Keratinocyte (primary cell): ENCODE results near the gene GRSF1. TPM values are rescaled to one million over a fixed set of nuclear protein-coding genes. Genes with fewer than 3 reads are reported as not detected.

ENCODE experiments used
- DNase-seq: peaks from one replicate; pipeline ENCODE4 v3.0.0-alpha.2; 2011; ENCODE audit warnings: low read depth, missing footprints, low spot score
- FAIRE-seq: peaks from 2 replicates; lab custom pipeline; 2011; peaks lifted over from hg19 to GRCh38; lab: Jason Lieb, UNC
- H2AFZ ChIP-seq: 2 replicates; pipeline ENCODE4 v1.6.0; 2012; ENCODE audit warnings: low read length, control low read depth, inconsistent platforms; ENCODE audit not compliant: control insufficient read depth
- H3K27ac ChIP-seq: 2 replicates; pipeline ENCODE4 v1.5.1; 2011; ENCODE audit warnings: low read length; ENCODE audit not compliant: control insufficient read depth, insufficient read depth
- H3K27me3 ChIP-seq: 3 replicates; pipeline ENCODE4 v1.6.0; 2011; ENCODE audit warnings: low read length; ENCODE audit not compliant: control insufficient read depth, insufficient read depth; ENCODE audit errors: extremely low read depth
- H3K36me3 ChIP-seq, 2 experiments: 2 replicates in 1 of 2; 3 replicates in 1 of 2; pipeline ENCODE4 v1.5.1; 2011; ENCODE audit warnings: low read length in 2 of 2, mild to moderate bottlenecking in 1 of 2; ENCODE audit not compliant: control insufficient read depth in 2 of 2, insufficient read depth in 2 of 2; ENCODE audit errors: extremely low read depth in 1 of 2
- H3K4me1 ChIP-seq: 3 replicates; pipeline ENCODE4 v1.5.1; 2011; ENCODE audit warnings: low read length; ENCODE audit not compliant: control insufficient read depth, insufficient read depth; ENCODE audit errors: extremely low read depth
- H3K4me2 ChIP-seq: 3 replicates; pipeline ENCODE4 v1.6.0; 2011; ENCODE audit warnings: low read depth, low read length; ENCODE audit not compliant: control insufficient read depth, insufficient read depth; ENCODE audit errors: extremely low read depth
- H3K4me3 ChIP-seq, 3 experiments: fragments of 200-600 bp in 1 of 3; sonication (generic) in 1 of 3; 2 replicates in 2 of 3; 3 replicates in 1 of 3; pipeline ENCODE4 v1.5.1; 2011 to 2016; ENCODE audit warnings: low read length in 3 of 3, mild to moderate bottlenecking in 3 of 3, control low read depth in 2 of 3, inconsistent platforms in 1 of 3, low read depth in 1 of 3, mixed read lengths in 1 of 3, mixed run types in 1 of 3, moderate library complexity in 1 of 3; ENCODE audit not compliant: control insufficient read depth in 2 of 3, insufficient read depth in 2 of 3; ENCODE audit errors: extremely low read depth in 1 of 3
- H3K79me2 ChIP-seq: 2 replicates; pipeline ENCODE4 v1.6.0; 2012; ENCODE audit warnings: low read length; ENCODE audit not compliant: control insufficient read depth, insufficient read depth
- H3K9ac ChIP-seq: 3 replicates; pipeline ENCODE4 v1.6.0; 2011; ENCODE audit warnings: low read length; ENCODE audit not compliant: control insufficient read depth, insufficient read depth; ENCODE audit errors: extremely low read depth
- H3K9me1 ChIP-seq: 3 replicates; pipeline ENCODE4 v1.6.0; 2011; ENCODE audit warnings: low read length; ENCODE audit not compliant: control insufficient read depth, insufficient read depth; ENCODE audit errors: extremely low read depth
- H3K9me3 ChIP-seq: 2 replicates; pipeline ENCODE4 v1.5.1; 2012; ENCODE audit warnings: low read depth, low read length; ENCODE audit not compliant: control insufficient read depth
- H4K20me1 ChIP-seq: 3 replicates; pipeline ENCODE4 v1.6.0; 2011; ENCODE audit warnings: low read length; ENCODE audit not compliant: control insufficient read depth, insufficient read depth; ENCODE audit errors: extremely low read depth
- EZH2 ChIP-seq: IDR thresholded peaks from one replicate; pipeline ENCODE4 v1.6.1; 2012; ENCODE audit warnings: inconsistent platforms, mild to moderate bottlenecking, low read length, moderate library complexity
- dilution Hi-C: fragments of 300-500 bp; cut with MboI; formaldehyde crosslinking; loops from one replicate; pipeline ENCODE4 v1.7.0; 2020; ENCODE audit warnings: low sequenced_read_pairs; ENCODE audit not compliant: extremely low pct_ligation_motif_present
- polyA plus RNA-seq, 5 experiments: library from polyadenylated mRNA; depleted of rRNA in 3 of 5; stranded (reverse) in 3 of 5; stranded (forward) in 1 of 5; unstranded in 1 of 5; fragments of >200 nt; gene quantifications; 1 replicate in 1 of 5; 2 replicates in 3 of 5; 3 replicates in 1 of 5; pipeline versions ENCODE4 v1.2.1 to v1.2.3, GENCODE V29; 2011 to 2012; ENCODE audit warnings: missing spikeins in 2 of 5, low read depth in 1 of 5, low replicate concordance in 1 of 5
- TF ChIP-seq, protein P1 (sequence below), 3 experiments: IDR thresholded peaks in 1 of 3; conservative IDR thresholded peaks in 1 of 3; optimal IDR thresholded peaks in 1 of 3; 2 replicates in 2 of 3; 3 replicates in 1 of 3; pipeline versions ENCODE3 to v1.5.1; 2011; ENCODE audit warnings: low read length in 3 of 3, mild to moderate bottlenecking in 3 of 3, moderate library complexity in 2 of 3, control low read depth in 1 of 3, inconsistent platforms in 1 of 3; ENCODE audit not compliant: insufficient read depth in 2 of 3; ENCODE audit errors: extremely low read depth in 1 of 3

Gene GRSF1
- polyA plus RNA-seq, 1 donor (not counting 4 experiments of a cell fraction or from before 2014, with no cell fraction given), result 121 TPM

DNA sequence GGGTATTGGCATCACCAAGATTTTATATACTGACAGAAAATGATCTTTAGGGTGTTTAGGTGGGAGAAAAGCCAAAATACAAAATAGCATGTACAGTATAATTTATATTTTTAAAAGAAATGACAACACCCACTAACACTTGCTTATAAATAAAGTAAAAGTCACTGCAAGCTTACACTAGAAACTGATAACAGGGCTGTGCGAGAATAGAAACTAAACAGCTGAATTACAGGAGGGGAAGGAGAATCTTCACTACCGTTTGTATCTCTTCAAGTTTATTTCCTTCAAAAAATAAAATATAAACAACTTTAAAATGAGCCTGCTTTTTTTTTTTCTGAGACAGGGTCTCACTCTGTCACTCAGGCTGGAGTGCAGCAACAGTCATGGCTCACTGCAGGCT lies 22.8 kb downstream of the GRSF1 start:
- Histone ChIP-seq H3K79me2 (no peaks in the 10 kb centered on the region), H3K27me3 (no peaks in the 10 kb centered on the region), H2AFZ (no peak overlapping the region), H3K9ac (no peak overlapping the region), H3K36me3 (peaks cover 6 to 9% of the 10 kb centered on the region in 2 experiments), H3K4me2 (no peak overlapping the region), H3K4me1 (no peaks in the 10 kb centered on the region), H3K9me1 (no peaks in the 10 kb centered on the region), H3K4me3 (no peak overlapping the region), H4K20me1 (no peaks in the 10 kb centered on the region), H3K27ac (no peak overlapping the region), H3K9me3 (no peaks in the 10 kb centered on the region)
- dilution Hi-C loops, result no loop called here
- TF ChIP-seq EZH2, result no peak
- TF ChIP-seq, protein P1, sequence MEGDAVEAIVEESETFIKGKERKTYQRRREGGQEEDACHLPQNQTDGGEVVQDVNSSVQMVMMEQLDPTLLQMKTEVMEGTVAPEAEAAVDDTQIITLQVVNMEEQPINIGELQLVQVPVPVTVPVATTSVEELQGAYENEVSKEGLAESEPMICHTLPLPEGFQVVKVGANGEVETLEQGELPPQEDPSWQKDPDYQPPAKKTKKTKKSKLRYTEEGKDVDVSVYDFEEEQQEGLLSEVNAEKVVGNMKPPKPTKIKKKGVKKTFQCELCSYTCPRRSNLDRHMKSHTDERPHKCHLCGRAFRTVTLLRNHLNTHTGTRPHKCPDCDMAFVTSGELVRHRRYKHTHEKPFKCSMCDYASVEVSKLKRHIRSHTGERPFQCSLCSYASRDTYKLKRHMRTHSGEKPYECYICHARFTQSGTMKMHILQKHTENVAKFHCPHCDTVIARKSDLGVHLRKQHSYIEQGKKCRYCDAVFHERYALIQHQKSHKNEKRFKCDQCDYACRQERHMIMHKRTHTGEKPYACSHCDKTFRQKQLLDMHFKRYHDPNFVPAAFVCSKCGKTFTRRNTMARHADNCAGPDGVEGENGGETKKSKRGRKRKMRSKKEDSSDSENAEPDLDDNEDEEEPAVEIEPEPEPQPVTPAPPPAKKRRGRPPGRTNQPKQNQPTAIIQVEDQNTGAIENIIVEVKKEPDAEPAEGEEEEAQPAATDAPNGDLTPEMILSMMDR (optimal IDR thresholded peaks at IDR 0.05 in 1 of 3, IDR thresholded peaks at IDR 0.05 in 1 of 3, conservative IDR thresholded peaks at IDR 0.05 in 1 of 3; ENCODE audit: extremely low read depth in 1 of 3, insufficient read depth in 2 of 3, low read length in 3 of 3), result no peak
- DNase-seq, result no peak
- no peak for FAIRE-seq

DNA sequence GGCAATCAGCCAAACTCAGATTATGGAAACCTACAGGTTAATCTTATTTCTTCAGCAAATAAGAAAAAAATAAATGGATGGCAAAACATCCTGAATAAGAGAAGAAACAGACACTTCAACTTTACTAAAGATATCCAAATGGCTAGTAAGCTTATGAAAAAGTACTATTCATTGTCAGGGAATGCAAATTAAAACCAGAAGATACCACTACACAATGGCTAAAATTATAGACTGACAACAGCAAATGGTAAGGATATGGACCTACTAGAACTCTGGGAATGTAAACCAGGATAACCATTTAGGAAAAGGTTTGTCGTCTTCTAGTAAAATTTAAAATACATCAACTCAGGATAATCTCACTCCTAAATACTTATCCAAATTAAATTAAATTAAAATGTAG lies 24.3 kb downstream of the GRSF1 start:
- Histone ChIP-seq H3K9ac (no peak overlapping the region), H3K79me2 (no peaks in the 10 kb centered on the region), H3K9me1 (no peaks in the 10 kb centered on the region), H4K20me1 (no peaks in the 10 kb centered on the region), H3K4me1 (no peaks in the 10 kb centered on the region), H2AFZ (no peak overlapping the region), H3K27me3 (no peaks in the 10 kb centered on the region), H3K4me3 (no peak overlapping the region), H3K4me2 (no peak overlapping the region), H3K27ac (no peak overlapping the region), H3K36me3 (peaks cover 4% of the 10 kb centered on the region in 2 experiments), H3K9me3 (no peaks in the 10 kb centered on the region)
- DNase-seq (no peak), FAIRE-seq (no peak)
- dilution Hi-C loops, result no loop called here
- TF ChIP-seq, protein P1 (optimal IDR thresholded peaks at IDR 0.05 in 1 of 3, IDR thresholded peaks at IDR 0.05 in 1 of 3, conservative IDR thresholded peaks at IDR 0.05 in 1 of 3; ENCODE audit: extremely low read depth in 1 of 3, insufficient read depth in 2 of 3, low read length in 3 of 3), result no peak
- TF ChIP-seq EZH2, result no peak
